ENCODE measurements around the gene MYL10. TPM values are rescaled to one million over a fixed set of nuclear protein-coding genes. Genes with fewer than 3 reads are reported as not detected.

Gene MYL10
- total RNA-seq, 2 donors from 2014 or later: not detected

Other genes with a start within 250 kb of the MYL10 start
- 100 to 1,000 TPM; 122 to 131 TPM for gene CUX1, start 188.3 kb upstream of the MYL10 start, total RNA-seq

All from left colon (tissue), 2 donors.